Epithelial cell of proximal tubule (primary cell): ENCODE measurements around the gene ACACB. TPM values are rescaled to one million over a fixed set of nuclear protein-coding genes. Genes with fewer than 3 reads are reported as not detected.
"Not testable (repeated sequence)": the region's sequence is repeated elsewhere in the genome, so short reads cannot be mapped to it uniquely, and the experiment has no call there.

ENCODE experiments used
- DNase-seq: peaks from one replicate; pipeline ENCODE4 v3.0.0-alpha.2; 2011; ENCODE audit warnings: low read depth
- H3K4me3 ChIP-seq: 2 replicates; pipeline ENCODE4 v1.5.1; 2011; ENCODE audit warnings: low read depth, mild to moderate bottlenecking, low read length
- total RNA-seq: library from RNA; depleted of rRNA; stranded (reverse); fragments of >200 nt; gene quantifications from 2 replicates; pipeline ENCODE4 v1.2.3, GENCODE V29; 2015
- TF ChIP-seq, protein P1 (sequence below): conservative IDR thresholded peaks from 2 replicates; pipeline ENCODE4 v1.5.1; 2012; ENCODE audit warnings: low read depth, mild to moderate bottlenecking, low read length

ACACB gene
- total RNA-seq, 1 donor from 2014 or later: 26.5 TPM

DNA sequence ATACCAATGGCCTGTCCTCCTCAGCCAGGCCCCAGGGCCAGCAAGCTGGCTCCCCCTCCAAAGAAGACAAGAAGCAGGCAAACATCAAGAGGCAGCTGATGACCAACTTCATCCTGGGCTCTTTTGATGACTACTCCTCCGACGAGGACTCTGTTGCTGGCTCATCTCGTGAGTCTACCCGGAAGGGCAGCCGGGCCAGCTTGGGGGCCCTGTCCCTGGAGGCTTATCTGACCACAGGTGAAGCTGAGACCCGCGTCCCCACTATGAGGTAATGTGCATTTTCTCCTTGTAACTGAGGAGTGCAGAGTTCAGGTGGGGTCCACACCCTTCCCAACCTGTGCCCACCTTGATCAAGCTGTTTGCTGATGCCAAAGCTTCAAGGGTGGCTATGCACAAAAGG, 23.4 kb downstream of the ACACB start:
- no peak overlapping the region for H3K4me3 ChIP-seq
- no peak for DNase-seq
- TF ChIP-seq, protein P1, sequence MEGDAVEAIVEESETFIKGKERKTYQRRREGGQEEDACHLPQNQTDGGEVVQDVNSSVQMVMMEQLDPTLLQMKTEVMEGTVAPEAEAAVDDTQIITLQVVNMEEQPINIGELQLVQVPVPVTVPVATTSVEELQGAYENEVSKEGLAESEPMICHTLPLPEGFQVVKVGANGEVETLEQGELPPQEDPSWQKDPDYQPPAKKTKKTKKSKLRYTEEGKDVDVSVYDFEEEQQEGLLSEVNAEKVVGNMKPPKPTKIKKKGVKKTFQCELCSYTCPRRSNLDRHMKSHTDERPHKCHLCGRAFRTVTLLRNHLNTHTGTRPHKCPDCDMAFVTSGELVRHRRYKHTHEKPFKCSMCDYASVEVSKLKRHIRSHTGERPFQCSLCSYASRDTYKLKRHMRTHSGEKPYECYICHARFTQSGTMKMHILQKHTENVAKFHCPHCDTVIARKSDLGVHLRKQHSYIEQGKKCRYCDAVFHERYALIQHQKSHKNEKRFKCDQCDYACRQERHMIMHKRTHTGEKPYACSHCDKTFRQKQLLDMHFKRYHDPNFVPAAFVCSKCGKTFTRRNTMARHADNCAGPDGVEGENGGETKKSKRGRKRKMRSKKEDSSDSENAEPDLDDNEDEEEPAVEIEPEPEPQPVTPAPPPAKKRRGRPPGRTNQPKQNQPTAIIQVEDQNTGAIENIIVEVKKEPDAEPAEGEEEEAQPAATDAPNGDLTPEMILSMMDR: no peak

DNA sequence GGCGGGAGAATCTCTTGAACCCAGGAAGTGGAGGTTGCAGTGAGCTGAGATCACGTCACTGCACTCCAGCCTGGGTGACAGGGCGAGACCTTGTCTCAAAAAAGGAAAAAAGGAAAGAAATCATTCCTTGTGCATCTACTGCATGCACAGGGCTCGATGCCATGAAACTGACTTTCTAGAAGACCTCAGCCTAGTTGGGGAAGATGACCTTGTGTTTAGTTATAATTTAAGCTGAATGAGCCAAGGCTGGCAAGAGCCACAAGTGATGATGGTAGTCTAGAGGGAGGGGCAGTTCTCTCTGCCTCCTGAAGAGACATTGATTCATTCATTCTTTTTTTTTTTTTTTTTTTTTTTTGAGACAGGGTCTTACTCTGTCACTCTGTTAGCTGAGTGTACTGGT, 24.2 kb downstream of the ACACB start:
- TF ChIP-seq, protein P1: no peak
- no peak overlapping the region for H3K4me3 ChIP-seq
- no peak for DNase-seq

DNA sequence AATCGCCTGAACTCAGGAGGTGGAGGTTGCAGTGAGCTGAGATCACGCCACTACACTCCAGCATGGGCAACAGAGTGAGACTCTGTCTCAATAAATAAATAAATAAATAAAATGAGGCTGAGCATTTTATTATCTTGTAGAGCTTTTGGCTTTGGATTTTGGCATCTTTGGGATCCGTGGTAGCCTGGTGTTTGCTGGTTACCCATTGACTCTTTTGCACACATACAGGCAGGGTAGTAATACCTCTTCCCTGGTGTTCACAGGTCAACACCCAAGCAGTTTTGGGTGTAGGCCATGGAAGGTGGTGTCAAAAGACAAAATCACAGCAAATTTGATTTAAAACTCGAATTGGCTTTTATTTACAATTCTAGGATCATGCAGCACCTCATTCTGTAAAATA, 27.8 kb downstream of the ACACB start:
- no peak overlapping the region for H3K4me3 ChIP-seq
- TF ChIP-seq, protein P1: no peak
- DNase-seq: no peak

DNA sequence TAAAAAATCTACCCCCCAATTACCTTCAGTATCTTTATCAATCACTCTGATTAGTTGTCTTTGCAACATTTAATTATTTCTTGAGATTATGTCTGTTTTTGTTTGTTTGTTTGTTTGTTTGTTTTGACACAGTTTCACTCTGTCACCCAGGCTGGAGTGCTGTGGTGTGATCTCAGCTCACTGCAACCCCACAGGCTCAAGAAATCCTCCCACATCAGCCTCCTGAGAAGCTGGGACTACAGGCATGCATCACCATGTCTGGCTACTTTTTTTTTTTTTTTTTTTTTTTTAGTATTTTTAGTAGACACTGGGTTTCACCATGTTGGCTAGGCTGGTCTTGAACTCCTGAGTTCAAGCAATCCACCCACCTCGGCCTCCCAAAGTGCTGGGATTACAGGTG, 30.7 kb downstream of the ACACB start:
- not testable (repeated sequence) for H3K4me3 ChIP-seq, DNase-seq

DNA sequence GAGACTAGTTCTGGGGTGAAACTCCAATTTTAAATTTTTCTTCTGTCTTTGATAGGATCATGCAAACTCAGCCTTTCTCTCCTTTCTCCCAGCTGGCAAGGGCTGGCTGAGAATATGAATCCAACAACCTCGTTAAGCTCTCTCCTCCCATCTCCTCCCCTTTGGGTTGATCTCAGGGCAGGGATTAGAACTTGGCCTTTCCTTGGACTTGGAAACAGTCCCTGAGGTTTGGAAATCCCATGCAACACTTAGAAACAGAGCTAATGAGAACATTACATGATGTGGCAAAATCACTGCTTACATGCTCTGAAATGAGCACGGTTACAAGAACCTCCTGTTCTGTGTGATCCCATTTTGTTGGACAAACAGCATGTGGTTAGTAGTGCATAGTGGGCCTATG, 31.6 kb downstream of the ACACB start:
- no peak for DNase-seq
- H3K4me3 ChIP-seq: no peak overlapping the region
- TF ChIP-seq, protein P1: no peak

DNA sequence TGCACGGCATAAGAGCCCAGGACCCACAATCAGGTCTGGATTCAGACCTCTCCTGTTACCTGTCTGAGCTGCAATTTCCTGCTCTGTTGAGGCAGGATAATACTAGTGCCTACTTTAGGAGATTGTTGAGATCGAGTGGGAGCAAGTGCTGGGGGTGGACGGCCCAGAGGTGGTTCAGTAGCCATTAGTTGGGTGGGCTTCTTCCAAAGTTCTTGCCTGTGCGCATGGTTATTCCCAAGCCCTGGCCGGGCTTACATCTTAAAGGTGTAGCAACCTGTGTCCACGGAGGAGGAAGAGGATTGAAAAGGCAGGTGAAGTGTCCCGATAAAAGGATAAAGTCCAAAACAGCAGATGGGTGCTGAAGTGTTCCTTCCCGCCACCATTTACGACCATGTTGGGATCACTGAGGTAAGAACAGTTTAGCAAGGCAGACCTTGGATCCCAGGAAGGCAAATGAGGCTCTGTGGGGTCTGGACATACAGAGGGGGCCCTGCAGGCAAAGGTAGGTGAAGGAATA, 33.8 kb downstream of the ACACB start:
- TF ChIP-seq, protein P1: no peak
- DNase-seq: no peak
- no peak overlapping the region for H3K4me3 ChIP-seq

DNA sequence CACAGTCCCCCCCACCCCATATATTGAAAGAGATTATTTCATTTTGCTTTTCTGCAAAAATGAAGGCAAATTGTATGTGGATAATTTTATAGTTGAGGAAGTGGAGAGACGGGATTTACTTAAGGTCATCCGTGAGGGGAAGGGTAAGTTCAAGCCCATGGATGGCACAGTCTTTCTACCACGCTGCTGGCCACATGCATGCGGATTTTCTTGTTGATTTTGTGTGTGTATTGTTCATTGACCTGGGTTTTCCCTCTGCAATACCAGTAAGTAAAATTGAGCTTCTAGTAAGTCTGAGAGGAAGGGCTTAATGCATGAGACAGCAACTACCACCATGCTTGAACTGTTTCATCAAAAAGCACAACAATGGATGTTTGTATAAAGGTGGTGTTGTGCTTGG, 35.1 kb downstream of the ACACB start:
- no peak overlapping the region for H3K4me3 ChIP-seq
- no peak for DNase-seq
- TF ChIP-seq, protein P1: no peak
